SK-N-MC (cell line): Measurements from ENCODE around the gene USP49.

Experiments
- DNase-seq: peaks from one replicate; pipeline ENCODE4 v3.0.0-alpha.2; 2011; ENCODE audit warnings: low read depth, low spot score
- H3K27ac ChIP-seq: fragments of 200-600 bp; sonication (generic); 2 replicates; pipeline ENCODE4 v1.5.1; 2016; ENCODE audit warnings: mixed run types
- H3K36me3 ChIP-seq: fragments of 200-600 bp; sonication (generic); 2 replicates; pipeline ENCODE4 v1.6.1; 2017; ENCODE audit warnings: antibody characterized with exemption, low read length, mixed read lengths; ENCODE audit not compliant: insufficient read depth
- H3K4me3 ChIP-seq: fragments of 200-600 bp; sonication (generic); 2 replicates; pipeline ENCODE4 v1.5.1; 2016
- H3K9ac ChIP-seq: fragments of 200-600 bp; sonication (generic); 2 replicates; pipeline ENCODE4 v1.8.0; 2017; ENCODE audit warnings: mixed run types, mixed read lengths; ENCODE audit not compliant: insufficient read length
- H3K9me3 ChIP-seq: fragments of 200-600 bp; sonication (generic); 2 replicates; pipeline ENCODE4 v1.6.1; 2017; ENCODE audit warnings: low read depth, mild to moderate bottlenecking, antibody characterized with exemption, low read length, moderate library complexity, mixed read lengths
- EZH2 ChIP-seq: fragments of 200-600 bp; sonication (generic); IDR thresholded peaks from one replicate; pipeline ENCODE4 v1.6.1; 2017; ENCODE audit warnings: antibody characterized with exemption
- FOXP2 ChIP-seq: optimal IDR thresholded peaks from 2 replicates; pipeline ENCODE3; 2011; ENCODE audit warnings: mild to moderate bottlenecking, moderate library complexity; ENCODE audit not compliant: insufficient read depth; ENCODE audit errors: extremely low read length, control extremely low read depth
- POLR2AphosphoS5 ChIP-seq: IDR thresholded peaks from 2 replicates; pipeline ENCODE4 v1.6.1; 2012; ENCODE audit warnings: mild to moderate bottlenecking, low read depth, low read length, borderline replicate concordance

Gene USP49

GRCh38 chr6:41872147-41872546 is 23.0 kb downstream of the USP49 start:
- no peak for TF ChIP-seq EZH2
- TF ChIP-seq POLR2AphosphoS5 = no peak
- no peak for TF ChIP-seq FOXP2
- Histone ChIP-seq H3K27ac (no peak overlapping the region), H3K9ac (no peak overlapping the region), H3K9me3 (no peaks in the 10 kb centered on the region), H3K36me3 (no peaks in the 10 kb centered on the region), H3K4me3 (no peak overlapping the region)
- DNase-seq = no peak

GRCh38 chr6:41871691-41872090 is 23.5 kb downstream of the USP49 start:
- Histone ChIP-seq H3K9me3 (no peaks in the 10 kb centered on the region), H3K9ac (no peak overlapping the region), H3K27ac (no peak overlapping the region), H3K36me3 (no peaks in the 10 kb centered on the region), H3K4me3 (no peak overlapping the region)
- TF ChIP-seq FOXP2 = no peak
- no peak for TF ChIP-seq EZH2
- TF ChIP-seq POLR2AphosphoS5 = no peak
- DNase-seq = no peak

GRCh38 chr6:41859356-41859755 is 35.8 kb downstream of the USP49 start:
- Histone ChIP-seq H3K36me3 (no peaks in the 10 kb centered on the region), H3K27ac (no peak overlapping the region), H3K4me3 (no peak overlapping the region), H3K9me3 (no peaks in the 10 kb centered on the region), H3K9ac (no peak overlapping the region)
- TF ChIP-seq FOXP2 (no peak), EZH2 (no peak), POLR2AphosphoS5 (no peak)
- DNase-seq = no peak

- no peak overlapping the region for H3K4me3 ChIP-seq
- TF ChIP-seq POLR2AphosphoS5 (no peak), EZH2 (no peak), FOXP2 (no peak)
- H3K36me3 ChIP-seq = no peaks in the 10 kb centered on the region
- H3K27ac ChIP-seq = no peak overlapping the region
- no peaks in the 10 kb centered on the region for H3K9me3 ChIP-seq
- no peak overlapping the region for H3K9ac ChIP-seq
- no peak for DNase-seq
Observed at GRCh38 chr6:41858703-41859102, 36.5 kb downstream of the USP49 start.

GRCh38 chr6:41850861-41851260 is 44.3 kb downstream of the USP49 start:
- Histone ChIP-seq H3K36me3 (no peaks in the 10 kb centered on the region), H3K9ac (no peak overlapping the region), H3K27ac (no peak overlapping the region), H3K9me3 (no peaks in the 10 kb centered on the region), H3K4me3 (no peak overlapping the region)
- DNase-seq = no peak
- TF ChIP-seq FOXP2 (no peak), POLR2AphosphoS5 (no peak), EZH2 (no peak)

- Histone ChIP-seq H3K27ac (no peak overlapping the region), H3K9me3 (no peaks in the 10 kb centered on the region), H3K9ac (no peak overlapping the region), H3K4me3 (no peak overlapping the region), H3K36me3 (no peaks in the 10 kb centered on the region)
- TF ChIP-seq POLR2AphosphoS5 (no peak), FOXP2 (no peak), EZH2 (no peak)
- DNase-seq = peak; percentile 16
Observed at GRCh38 chr6:41846666-41847237, 48.4 kb downstream of the USP49 start.

- DNase-seq = no peak
- Histone ChIP-seq H3K9ac (no peak overlapping the region), H3K36me3 (no peaks in the 10 kb centered on the region), H3K4me3 (no peak overlapping the region), H3K9me3 (no peaks in the 10 kb centered on the region), H3K27ac (no peak overlapping the region)
- TF ChIP-seq EZH2 (no peak), FOXP2 (no peak), POLR2AphosphoS5 (no peak)
Observed at GRCh38 chr6:41843178-41843577, 52.0 kb downstream of the USP49 start.

GRCh38 chr6:41840326-41840725 is 54.8 kb downstream of the USP49 start:
- Histone ChIP-seq H3K36me3 (no peaks in the 10 kb centered on the region), H3K27ac (no peak overlapping the region), H3K9ac (no peak overlapping the region), H3K4me3 (no peak overlapping the region), H3K9me3 (no peaks in the 10 kb centered on the region)
- TF ChIP-seq POLR2AphosphoS5 = no peak
- TF ChIP-seq FOXP2 = no peak
- TF ChIP-seq EZH2 = no peak
- no peak for DNase-seq

- DNase-seq = no peak
- Histone ChIP-seq H3K4me3 (no peak overlapping the region), H3K36me3 (no peaks in the 10 kb centered on the region), H3K9me3 (no peaks in the 10 kb centered on the region), H3K27ac (no peak overlapping the region), H3K9ac (no peak overlapping the region)
- TF ChIP-seq EZH2 = no peak
- no peak for TF ChIP-seq FOXP2
- no peak for TF ChIP-seq POLR2AphosphoS5
Observed at GRCh38 chr6:41836660-41837052, 58.5 kb downstream of the USP49 start.
